Gastrocnemius medialis (tissue), 4 donors: ENCODE measurements around the gene FCRL5.

Source experiments
- CTCF ChIP-seq, 5 experiments: fragments of 450-650 bp in 3 of 5; fragments of 200-600 bp in 2 of 5; sonication (generic) in 2 of 5; IDR thresholded peaks in 4 of 5; conservative IDR thresholded peaks in 1 of 5; 1 replicate in 4 of 5; 2 replicates in 1 of 5; pipeline ENCODE4 v1.5.1; 2016 to 2019; ENCODE audit warnings: antibody characterized with exemption in 5 of 5, mild to moderate bottlenecking in 3 of 5, moderate library complexity in 3 of 5
- POLR2A ChIP-seq, 2 donors: fragments of 450-650 bp; IDR thresholded peaks; one replicate each; pipeline ENCODE4 v1.6.1; 2017; ENCODE audit warnings: antibody characterized with exemption in 2 of 2, mild to moderate bottlenecking in 2 of 2, moderate library complexity in 2 of 2

DNA sequence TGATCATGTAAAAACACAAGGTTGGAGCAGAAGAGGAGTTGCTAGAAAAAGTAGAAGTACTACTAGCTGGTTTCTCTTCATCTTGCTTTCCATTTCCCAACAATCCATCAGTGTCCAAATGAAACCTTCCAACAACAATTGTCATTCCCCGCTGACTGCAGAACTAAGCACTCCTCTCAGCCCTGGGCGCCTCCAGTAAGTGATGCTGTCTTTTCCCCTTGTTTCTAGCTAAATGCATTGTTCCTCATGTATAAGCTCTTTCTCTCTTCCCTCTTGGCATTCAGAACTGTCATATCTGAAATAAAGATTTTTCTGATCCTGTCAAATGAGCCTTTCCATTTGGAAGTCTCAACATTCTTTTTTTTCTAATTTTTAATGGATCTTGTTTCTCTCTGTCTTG lies 68.7 kb downstream of the FCRL5 start:
- TF ChIP-seq POLR2A (IDR thresholded peaks at IDR 0.05) (no peak), CTCF (IDR thresholded peaks at IDR 0.05 in 4 of 5, conservative IDR thresholded peaks at IDR 0.05 in 1 of 5) (no peak)
